Smooth muscle cell (in vitro differentiated cells): ENCODE measurements around the gene EMSY. TPM values are rescaled to one million over a fixed set of nuclear protein-coding genes. Genes with fewer than 3 reads are reported as not detected.

ENCODE experiments used
- DNase-seq: peaks from one replicate; lab custom pipeline; 2025; ENCODE audit not compliant: unreplicated experiment; lab: John Stamatoyannopoulos, UW
- H2AFZ ChIP-seq: fragments of 200-600 bp; sonication (generic); 2 replicates; pipeline ENCODE4 v1.6.0; 2016; ENCODE audit warnings: antibody characterized with exemption, low read depth, mild to moderate bottlenecking
- H3F3A ChIP-seq: fragments of 200-600 bp; sonication (generic); 2 replicates; pipeline ENCODE4 v1.6.0; 2017; ENCODE audit warnings: antibody characterized with exemption, low read depth
- H3K27ac ChIP-seq: fragments of 200-600 bp; sonication (generic); 2 replicates; pipeline ENCODE4 v1.5.1; 2016; ENCODE audit warnings: low read depth, mild to moderate bottlenecking
- H3K27me3 ChIP-seq: fragments of 200-600 bp; sonication (generic); 2 replicates; pipeline ENCODE4 v1.6.1; 2016; ENCODE audit warnings: low read depth, mild to moderate bottlenecking
- H3K36me3 ChIP-seq: fragments of 200-600 bp; sonication (generic); 2 replicates; pipeline ENCODE4 v1.5.1; 2016; ENCODE audit warnings: low read depth
- H3K4me1 ChIP-seq: fragments of 200-600 bp; sonication (generic); 2 replicates; pipeline ENCODE4 v1.5.1; 2016; ENCODE audit warnings: low read depth
- H3K4me2 ChIP-seq: fragments of 200-600 bp; sonication (generic); 2 replicates; pipeline ENCODE4 v1.6.0; 2016; ENCODE audit warnings: mild to moderate bottlenecking
- H3K4me3 ChIP-seq: fragments of 200-600 bp; sonication (generic); 2 replicates; pipeline ENCODE4 v1.5.1; 2016; ENCODE audit warnings: mild to moderate bottlenecking
- H3K79me2 ChIP-seq: fragments of 200-600 bp; sonication (generic); 2 replicates; pipeline ENCODE4 v1.6.0; 2016; ENCODE audit warnings: low read depth, mild to moderate bottlenecking
- H3K9ac ChIP-seq: fragments of 200-600 bp; sonication (generic); 2 replicates; pipeline ENCODE4 v1.6.0; 2016; ENCODE audit warnings: low read depth
- H3K9me3 ChIP-seq: fragments of 200-600 bp; sonication (generic); replicated peaks from 2 replicates; pipeline ENCODE4 v1.5.1; 2016; ENCODE audit warnings: low read depth
- H4K20me1 ChIP-seq: fragments of 200-600 bp; sonication (generic); 2 replicates; pipeline ENCODE4 v1.6.0; 2016; ENCODE audit warnings: low read depth
- WGBS: methylation state at CpG from one replicate; pipeline ENCODE4 v1.1.7; 2016; ENCODE audit warnings: low lambda C conversion rate; 5-methylcytosine and 5-hydroxymethylcytosine counted together
- polyA plus RNA-seq: library from polyadenylated mRNA; unstranded; fragments of >200 nt; fragmentation: Nextera tagmentation; extraction: Ambion mirVana; gene quantifications from 2 replicates; pipeline ENCODE4 v1.2.1, GENCODE V29; 2016
- total RNA-seq: library from RNA; depleted of rRNA; stranded (reverse); fragments of >200 nt; gene quantifications from 2 replicates; pipeline ENCODE4 v1.2.3, GENCODE V29; 2014
- TF ChIP-seq, protein P1 (sequence below): fragments of 200-600 bp; sonication (generic); IDR thresholded peaks from 2 replicates; pipeline ENCODE4 v1.5.1; 2017; ENCODE audit warnings: borderline replicate concordance, mild to moderate bottlenecking, antibody characterized with exemption; ENCODE audit not compliant: insufficient read depth, poor library complexity, severe bottlenecking

EMSY gene
- total and polyA plus RNA-seq, 2 experiments from 2014 or later, result 14.5 to 26.0 TPM

GRCh38 chr11:76524919-76525318 is 80.1 kb downstream of the EMSY start:
- Histone ChIP-seq H3K9me3 (no peaks in the 10 kb centered on the region), H3K4me2 (no peak overlapping the region), H3K79me2 (no peaks in the 10 kb centered on the region), H3K4me3 (no peak overlapping the region), H2AFZ (no peak overlapping the region), H3K27me3 (no peaks in the 10 kb centered on the region), H3K36me3 (peaks cover 10% of the 10 kb centered on the region), H3K4me1 (no peaks in the 10 kb centered on the region), H4K20me1 (no peaks in the 10 kb centered on the region), H3F3A (no peaks in the 10 kb centered on the region), H3K9ac (no peak overlapping the region), H3K27ac (no peak overlapping the region)
- no peak for DNase-seq
- TF ChIP-seq, protein P1, sequence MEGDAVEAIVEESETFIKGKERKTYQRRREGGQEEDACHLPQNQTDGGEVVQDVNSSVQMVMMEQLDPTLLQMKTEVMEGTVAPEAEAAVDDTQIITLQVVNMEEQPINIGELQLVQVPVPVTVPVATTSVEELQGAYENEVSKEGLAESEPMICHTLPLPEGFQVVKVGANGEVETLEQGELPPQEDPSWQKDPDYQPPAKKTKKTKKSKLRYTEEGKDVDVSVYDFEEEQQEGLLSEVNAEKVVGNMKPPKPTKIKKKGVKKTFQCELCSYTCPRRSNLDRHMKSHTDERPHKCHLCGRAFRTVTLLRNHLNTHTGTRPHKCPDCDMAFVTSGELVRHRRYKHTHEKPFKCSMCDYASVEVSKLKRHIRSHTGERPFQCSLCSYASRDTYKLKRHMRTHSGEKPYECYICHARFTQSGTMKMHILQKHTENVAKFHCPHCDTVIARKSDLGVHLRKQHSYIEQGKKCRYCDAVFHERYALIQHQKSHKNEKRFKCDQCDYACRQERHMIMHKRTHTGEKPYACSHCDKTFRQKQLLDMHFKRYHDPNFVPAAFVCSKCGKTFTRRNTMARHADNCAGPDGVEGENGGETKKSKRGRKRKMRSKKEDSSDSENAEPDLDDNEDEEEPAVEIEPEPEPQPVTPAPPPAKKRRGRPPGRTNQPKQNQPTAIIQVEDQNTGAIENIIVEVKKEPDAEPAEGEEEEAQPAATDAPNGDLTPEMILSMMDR, result no peak
- 94% methylated on average over 1 of the region's 1 CpG for WGBS

- Histone ChIP-seq H3K4me1 (no peaks in the 10 kb centered on the region), H3K4me2 (no peak overlapping the region), H2AFZ (no peak overlapping the region), H4K20me1 (no peaks in the 10 kb centered on the region), H3K27me3 (no peaks in the 10 kb centered on the region), H3K79me2 (no peaks in the 10 kb centered on the region), H3K4me3 (no peak overlapping the region), H3K9me3 (no peaks in the 10 kb centered on the region), H3K27ac (no peak overlapping the region), H3F3A (no peaks in the 10 kb centered on the region), H3K36me3 (peaks cover 13% of the 10 kb centered on the region), H3K9ac (no peak overlapping the region)
- no peak for DNase-seq
- 65% methylated on average over 2 of the region's 2 CpGs for WGBS
- TF ChIP-seq, protein P1, result no peak
These were observed 82.1 kb downstream of the EMSY start for GRCh38 chr11:76526878-76527277.

DNA sequence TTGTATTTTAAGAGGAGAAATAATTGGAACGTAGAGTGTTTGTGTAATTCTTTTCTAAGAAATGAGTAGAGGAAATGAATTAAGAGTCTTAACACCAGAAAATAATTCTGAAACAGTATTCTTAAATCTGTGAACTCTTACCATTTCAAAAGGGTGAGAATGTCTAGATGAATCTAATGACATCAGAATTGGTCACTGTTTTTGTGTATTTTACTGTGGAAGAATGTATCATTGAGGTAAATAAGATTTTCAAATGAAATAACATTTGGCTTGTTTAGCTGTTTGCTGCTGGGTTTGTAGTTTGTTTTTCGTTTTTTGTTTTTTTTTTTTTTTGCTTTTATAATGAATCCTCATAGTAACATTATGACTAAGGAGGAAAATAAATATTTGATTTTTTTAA is 97.6 kb downstream of the EMSY start:
- Histone ChIP-seq H3K4me1 (no peaks in the 10 kb centered on the region), H3K9ac (no peak overlapping the region), H3K27ac (no peak overlapping the region), H3K79me2 (no peaks in the 10 kb centered on the region), H3K4me2 (no peak overlapping the region), H2AFZ (no peak overlapping the region), H4K20me1 (no peaks in the 10 kb centered on the region), H3F3A (no peaks in the 10 kb centered on the region), H3K4me3 (no peak overlapping the region), H3K36me3 (peaks cover 33% of the 10 kb centered on the region), H3K9me3 (no peaks in the 10 kb centered on the region), H3K27me3 (no peaks in the 10 kb centered on the region)
- WGBS, result 81% methylated on average over 2 of the region's 2 CpGs
- no peak for DNase-seq
- TF ChIP-seq, protein P1, result no peak

- H3K27me3 ChIP-seq, result no peaks in the 10 kb centered on the region
- H3K9me3 ChIP-seq, result no peaks in the 10 kb centered on the region
- no peaks in the 10 kb centered on the region for H3K79me2 ChIP-seq
- no peak for DNase-seq
- H3K9ac ChIP-seq, result no peak overlapping the region
- H3K4me3 ChIP-seq, result no peak overlapping the region
- H3K4me1 ChIP-seq, result no peaks in the 10 kb centered on the region
- no peak overlapping the region for H3K4me2 ChIP-seq
- TF ChIP-seq, protein P1, result no peak
- H4K20me1 ChIP-seq, result no peaks in the 10 kb centered on the region
- H2AFZ ChIP-seq, result no peak overlapping the region
- 97% methylated on average over 7 of the region's 7 CpGs for WGBS
- no peak overlapping the region for H3K27ac ChIP-seq
- H3K36me3 ChIP-seq, result peaks cover 27% of the 10 kb centered on the region
- H3F3A ChIP-seq, result no peaks in the 10 kb centered on the region
These were observed 98.3 kb downstream of the EMSY start for GRCh38 chr11:76543006-76543703.
